Tibial artery (tissue), 4 donors: ENCODE measurements around the gene IHH.

Experiments used
- DNase-seq, 2 donors: peaks; one replicate each; pipeline ENCODE4 v3.0.0-alpha.2; 2019
- H3K27ac ChIP-seq, 2 donors: fragments of 200-600 bp; sonication (generic) in 1 of 2; 1 replicate in 1 of 2; 2 replicates in 1 of 2; pipeline ENCODE4 v1.5.1; 2018 to 2019; ENCODE audit warnings: mild to moderate bottlenecking in 1 of 2
- H3K27me3 ChIP-seq, 2 donors: fragments of 200-600 bp; sonication (generic) in 1 of 2; one replicate each; pipeline versions ENCODE4 v1.5.1 to v1.6.0; 2016 to 2019
- H3K36me3 ChIP-seq, 3 donors: fragments of 200-600 bp; sonication (generic) in 2 of 3; one replicate each; pipeline ENCODE4 v1.5.1; 2016 to 2019; ENCODE audit warnings: mild to moderate bottlenecking in 2 of 3
- H3K4me1 ChIP-seq, 4 donors: fragments of 200-600 bp; sonication (generic) in 2 of 4; 1 replicate in 3 of 4; 2 replicates in 1 of 4; pipeline ENCODE4 v1.5.1; 2016 to 2019
- H3K4me3 ChIP-seq, 2 donors: fragments of 200-600 bp; sonication (generic) in 1 of 2; 1 replicate in 1 of 2; 2 replicates in 1 of 2; pipeline ENCODE4 v1.5.1; 2018 to 2019; ENCODE audit warnings: mild to moderate bottlenecking in 2 of 2
- H3K9me3 ChIP-seq, 3 donors: fragments of 200-600 bp; sonication (generic) in 1 of 3; one replicate each; pipeline ENCODE4 v1.5.1; 2016 to 2019
- intact Hi-C: fragments of 100-400 bp; cut with DNase I; formaldehyde crosslinking; loops from one replicate; pipeline ENCODE4 v1.15.0; 2023; ENCODE audit warnings: low total_unique reads
- TF ChIP-seq, protein P1 (sequence below), 2 experiments: fragments of 200-600 bp in 1 of 2; fragments of 450-650 bp in 1 of 2; IDR thresholded peaks; one replicate each; pipeline ENCODE4 v1.5.1; 2017 to 2019; ENCODE audit warnings: antibody characterized with exemption in 2 of 2, mild to moderate bottlenecking in 1 of 2, moderate library complexity in 1 of 2

The IHH gene

DNA sequence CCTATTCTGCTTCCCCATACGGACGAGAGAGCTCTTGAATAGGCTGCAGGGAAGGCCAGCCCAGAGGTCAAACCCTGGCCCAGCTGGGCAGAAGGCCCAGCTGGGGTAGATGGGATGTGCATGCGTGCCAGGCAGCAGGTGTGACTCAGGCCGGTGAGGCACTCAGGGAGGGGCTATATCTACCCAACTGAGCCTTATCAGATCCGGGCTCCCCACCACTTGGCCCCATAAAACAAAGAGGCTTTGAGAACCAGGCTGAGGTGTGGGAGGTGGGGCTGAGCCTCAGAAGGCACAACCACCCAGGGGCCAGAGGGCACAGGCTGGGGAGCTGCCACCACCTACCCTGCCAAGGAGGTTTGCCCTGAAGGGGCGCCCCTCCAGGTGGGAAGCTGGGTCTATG lies 11.4 kb downstream of the IHH start:
- peaks cover 0 to 48% of the 10 kb centered on the region in 2 donors for H3K27me3 ChIP-seq
- DNase-seq = peak in 1 of 2 donors; percentile 43
- no peak overlapping the region for H3K27ac ChIP-seq
- H3K9me3 ChIP-seq = no peaks in the 10 kb centered on the region
- TF ChIP-seq, protein P1, sequence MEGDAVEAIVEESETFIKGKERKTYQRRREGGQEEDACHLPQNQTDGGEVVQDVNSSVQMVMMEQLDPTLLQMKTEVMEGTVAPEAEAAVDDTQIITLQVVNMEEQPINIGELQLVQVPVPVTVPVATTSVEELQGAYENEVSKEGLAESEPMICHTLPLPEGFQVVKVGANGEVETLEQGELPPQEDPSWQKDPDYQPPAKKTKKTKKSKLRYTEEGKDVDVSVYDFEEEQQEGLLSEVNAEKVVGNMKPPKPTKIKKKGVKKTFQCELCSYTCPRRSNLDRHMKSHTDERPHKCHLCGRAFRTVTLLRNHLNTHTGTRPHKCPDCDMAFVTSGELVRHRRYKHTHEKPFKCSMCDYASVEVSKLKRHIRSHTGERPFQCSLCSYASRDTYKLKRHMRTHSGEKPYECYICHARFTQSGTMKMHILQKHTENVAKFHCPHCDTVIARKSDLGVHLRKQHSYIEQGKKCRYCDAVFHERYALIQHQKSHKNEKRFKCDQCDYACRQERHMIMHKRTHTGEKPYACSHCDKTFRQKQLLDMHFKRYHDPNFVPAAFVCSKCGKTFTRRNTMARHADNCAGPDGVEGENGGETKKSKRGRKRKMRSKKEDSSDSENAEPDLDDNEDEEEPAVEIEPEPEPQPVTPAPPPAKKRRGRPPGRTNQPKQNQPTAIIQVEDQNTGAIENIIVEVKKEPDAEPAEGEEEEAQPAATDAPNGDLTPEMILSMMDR (IDR thresholded peaks at IDR 0.05) = no peak
- no peaks in the 10 kb centered on the region for H3K36me3 ChIP-seq
- intact Hi-C loops = no loop called here
- H3K4me1 ChIP-seq = no peaks in the 10 kb centered on the region
- no peak overlapping the region for H3K4me3 ChIP-seq

DNA sequence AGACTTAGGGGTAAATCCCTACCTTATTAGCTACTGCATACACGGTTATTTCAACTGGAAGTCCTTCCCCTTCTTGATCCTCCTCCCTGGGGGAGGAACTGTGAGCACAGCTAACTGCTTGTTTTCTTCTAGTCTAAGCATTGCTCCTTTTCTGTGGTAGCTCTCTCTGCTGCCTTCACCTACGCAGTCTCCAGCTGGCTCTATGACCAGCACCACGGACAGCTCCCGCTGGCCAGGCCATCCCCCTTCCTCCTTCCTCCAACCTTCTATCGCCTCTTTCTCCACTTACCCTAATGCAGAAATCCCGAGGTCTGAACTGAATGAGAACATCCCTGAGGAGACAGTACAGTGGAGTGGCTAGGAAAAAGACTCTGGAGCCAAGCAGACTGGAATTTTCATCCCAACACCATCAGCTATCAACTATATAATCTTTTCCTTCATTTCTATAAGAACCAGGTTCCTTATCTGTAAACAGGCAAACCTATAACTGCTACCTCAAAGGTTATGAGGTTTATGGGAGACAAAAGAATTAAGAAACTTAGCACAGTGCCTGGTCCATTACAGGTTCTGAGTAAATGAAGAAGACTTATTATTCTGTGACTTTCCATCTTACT lies 14.7 kb downstream of the IHH start:
- Histone ChIP-seq H3K9me3 (no peaks in the 10 kb centered on the region), H3K4me1 (peaks cover 0 to 5% (median 2%) of the 10 kb centered on the region in 4 donors), H3K27ac (no peak overlapping the region), H3K4me3 (no peak overlapping the region), H3K36me3 (no peaks in the 10 kb centered on the region), H3K27me3 (peaks cover 0 to 65% of the 10 kb centered on the region in 2 donors)
- TF ChIP-seq, protein P1 (IDR thresholded peaks at IDR 0.05) = no peak
- DNase-seq = no peak
- intact Hi-C loops = no loop called here

DNA sequence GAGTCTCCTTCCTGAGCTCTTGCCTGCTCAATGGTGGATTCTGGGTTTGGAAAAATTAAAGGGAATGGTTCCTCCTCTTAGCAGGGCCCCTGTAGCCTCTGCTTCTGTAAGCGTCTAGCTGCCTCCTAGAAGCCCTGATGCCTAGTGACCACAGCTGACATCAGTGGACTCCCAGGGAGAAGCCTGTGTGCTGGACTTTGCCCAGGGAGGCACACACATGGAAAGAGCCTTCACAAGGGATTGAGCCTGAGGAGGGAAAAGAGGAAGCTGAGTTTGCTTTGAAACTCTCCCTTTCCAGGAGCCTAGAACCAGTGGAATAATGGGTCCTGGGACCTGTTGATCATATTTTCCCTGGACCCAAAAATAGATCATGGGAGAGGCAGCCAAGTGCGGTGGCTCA lies 18.0 kb downstream of the IHH start:
- intact Hi-C loops = no loop called here
- Histone ChIP-seq H3K4me3 (no peak overlapping the region), H3K36me3 (no peaks in the 10 kb centered on the region), H3K9me3 (no peaks in the 10 kb centered on the region), H3K4me1 (peaks cover 0 to 5% (median 2%) of the 10 kb centered on the region in 4 donors), H3K27ac (no peak overlapping the region), H3K27me3 (peaks cover 0 to 69% of the 10 kb centered on the region in 2 donors)
- DNase-seq = no peak
- TF ChIP-seq, protein P1 (IDR thresholded peaks at IDR 0.05) = no peak

DNA sequence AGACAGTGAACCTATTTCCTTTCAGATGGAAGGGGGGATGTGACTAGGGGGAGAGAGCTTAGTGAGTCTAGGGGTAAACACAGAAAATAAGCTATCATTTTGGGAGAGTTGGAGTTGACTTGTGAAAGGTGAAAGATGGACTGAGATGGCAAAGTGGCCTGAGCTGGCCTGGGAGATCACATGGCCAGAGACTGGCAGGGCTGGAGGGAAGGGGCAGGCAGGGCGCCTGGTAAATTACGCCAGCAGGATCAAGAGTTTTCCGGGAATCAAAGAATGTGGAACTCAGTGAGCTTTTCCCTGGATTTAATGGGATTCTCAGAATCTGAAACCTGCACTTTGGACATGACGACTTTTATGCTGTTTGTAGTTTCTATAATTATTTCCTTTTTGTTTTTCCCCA lies 18.6 kb downstream of the IHH start:
- DNase-seq = no peak
- H3K36me3 ChIP-seq = no peaks in the 10 kb centered on the region
- intact Hi-C loops = no loop called here
- H3K4me3 ChIP-seq = no peak overlapping the region
- peaks cover 0 to 5% (median 2%) of the 10 kb centered on the region in 4 donors for H3K4me1 ChIP-seq
- no peak overlapping the region for H3K27ac ChIP-seq
- TF ChIP-seq, protein P1 (IDR thresholded peaks at IDR 0.05) = no peak
- H3K27me3 ChIP-seq = peaks cover 0 to 75% of the 10 kb centered on the region in 2 donors
- H3K9me3 ChIP-seq = no peaks in the 10 kb centered on the region

DNA sequence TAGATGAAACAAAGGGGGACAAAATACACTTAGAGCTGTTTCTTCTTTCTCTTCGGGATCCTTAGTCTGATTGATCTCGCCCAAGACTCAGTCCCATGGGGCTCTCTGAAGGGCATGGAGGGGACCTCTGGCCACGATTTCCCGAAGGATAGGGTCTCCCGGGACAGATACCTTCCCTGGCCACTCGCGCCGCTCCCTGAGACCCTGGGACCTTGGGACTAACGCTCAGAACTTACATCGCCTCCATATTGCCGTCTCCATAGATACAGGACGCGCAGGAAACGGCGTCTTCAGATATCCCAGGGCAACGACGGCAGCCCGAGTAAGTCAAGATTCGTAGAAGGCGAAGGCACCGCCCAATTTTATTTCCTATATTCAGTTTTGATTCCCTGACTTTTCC lies 19.5 kb downstream of the IHH start, which contains the start of gene CFAP65:
Gene CFAP65 (minus strand): TSS at position 265 of the 400 bp plus-strand sequence. CDS start 2,468 bp downstream, outside the sequence.
- Histone ChIP-seq H3K4me3 (no peak within 1 kb of the TSS), H3K36me3 (no peaks in the 10 kb centered on the region), H3K9me3 (no peaks in the 10 kb centered on the region), H3K27me3 (peaks cover 0 to 78% of the 10 kb centered on the region in 2 donors), H3K4me1 (peaks cover 0 to 5% (median 2%) of the 10 kb centered on the region in 4 donors), H3K27ac (no peak within 1 kb of the TSS)
- TF ChIP-seq, protein P1 (IDR thresholded peaks at IDR 0.05) = no peak
- intact Hi-C loops = no loop called here
- peak in 1 of 2 donors; percentile 39 for DNase-seq
